GM18499 (cell line): ENCODE results near the gene C11orf21.

Experiments
- ATAC-seq: cut with Tn5 transposase; IDR thresholded peaks from one replicate; pipeline ENCODE4 v1.9.1; 2021; ENCODE audit warnings: moderate number of reproducible peaks; ENCODE audit not compliant: insufficient read depth, unreplicated experiment

C11orf21 gene

GRCh38 chr11:2275334-2276279 lies 26.1 kb downstream of the C11orf21 start:
- ATAC-seq: no peak

GRCh38 chr11:2273771-2274170 lies 27.9 kb downstream of the C11orf21 start:
- no peak for ATAC-seq

- no peak for ATAC-seq
These were observed 28.4 kb downstream of the C11orf21 start for GRCh38 chr11:2273311-2273710.

- no peak for ATAC-seq
These were observed 28.8 kb downstream of the C11orf21 start for GRCh38 chr11:2272946-2273280.

GRCh38 chr11:2272228-2272945 lies 29.3 kb downstream of the C11orf21 start:
- ATAC-seq: no peak

- ATAC-seq: no peak
These were observed 30.1 kb downstream of the C11orf21 start for GRCh38 chr11:2271327-2272227.

- no peak for ATAC-seq
These were observed 30.7 kb downstream of the C11orf21 start for GRCh38 chr11:2271077-2271326.

- no peak for ATAC-seq
These were observed 31.2 kb downstream of the C11orf21 start, which contains the start of gene ASCL2 for GRCh38 chr11:2270322-2271076. ASCL2 (minus strand) TSS chr11:2270588; CDS start chr11:2270332, 256 bp downstream.

- no peak for ATAC-seq
These were observed 32.0 kb downstream of the C11orf21 start for GRCh38 chr11:2269601-2270321.

GRCh38 chr11:2268729-2269600 lies 32.8 kb downstream of the C11orf21 start:
- no peak for ATAC-seq

- no peak for ATAC-seq
These were observed 33.6 kb downstream of the C11orf21 start for GRCh38 chr11:2267851-2268728.

- ATAC-seq: no peak
These were observed 34.3 kb downstream of the C11orf21 start for GRCh38 chr11:2267306-2267850.

GRCh38 chr11:2266586-2267305 lies 35.0 kb downstream of the C11orf21 start:
- ATAC-seq: no peak

- ATAC-seq: no peak
These were observed 35.7 kb downstream of the C11orf21 start for GRCh38 chr11:2265854-2266585.

GRCh38 chr11:2265396-2265795 lies 36.3 kb downstream of the C11orf21 start:
- ATAC-seq: no peak
